ENCODE data around the gene ADGRL1. TPM values are rescaled to one million over a fixed set of nuclear protein-coding genes. Genes with fewer than 3 reads are reported as not detected.

ADGRL1 gene
- total RNA-seq, 6 experiments from 2014 or later = 0.46 to 4.6 (median 1.3) TPM

- Histone ChIP-seq H3K4me1 (peaks cover 0 to 52% (median 27%) of the 10 kb centered on the region in 4 donors), H3K36me3 (no peaks in the 10 kb centered on the region), H3K27ac (peak overlapping the region in 2 of 3 donors; percentile 36 to 84), H3K27me3 (no peaks in the 10 kb centered on the region), H3K4me3 (no peak overlapping the region), H3K9me3 (no peaks in the 10 kb centered on the region)
- WGBS (ENCODE audit: insufficient coverage, low coverage, low lambda C conversion rate, missing lambda C conversion rate) = 76% methylated on average over 3 of the region's 7 CpGs
- ATAC-seq (no peak), DNase-seq (no peak)
- TF ChIP-seq POLR2A (IDR thresholded peaks at IDR 0.05) (no peak), CTCF (IDR thresholded peaks at IDR 0.05) (no peak)
- intact Hi-C loops (cut with DNase I) = no loop called here
Measured at GRCh38 chr19:14114439-14114838, 91.5 kb downstream of the ADGRL1 start.

- ATAC-seq = peak in 1 of 4 donors; percentile 2
- H3K27ac ChIP-seq = peak overlapping the region; percentile 70 to 84 (median 78)
- H3K36me3 ChIP-seq = no peaks in the 10 kb centered on the region
- peaks cover 0 to 47% (median 23%) of the 10 kb centered on the region in 4 donors for H3K4me1 ChIP-seq
- no peaks in the 10 kb centered on the region for H3K27me3 ChIP-seq
- peak overlapping the region in 2 of 3 donors; percentile 3 to 39 for H3K4me3 ChIP-seq
- WGBS (ENCODE audit: insufficient coverage, low coverage, low lambda C conversion rate, missing lambda C conversion rate) = 56% methylated on average over 3 of the region's 18 CpGs
- H3K9me3 ChIP-seq = no peaks in the 10 kb centered on the region
- intact Hi-C loops (cut with DNase I) = no loop called here
- TF ChIP-seq CTCF (IDR thresholded peaks at IDR 0.05) (peak; percentile 34 to 56 (median 40)), POLR2A (IDR thresholded peaks at IDR 0.05) (no peak)
- peak; percentile 81 to 86 (median 83) for DNase-seq
Measured at GRCh38 chr19:14113762-14114414, 92.1 kb downstream of the ADGRL1 start.

- TF ChIP-seq CTCF (IDR thresholded peaks at IDR 0.05) (no peak), POLR2A (IDR thresholded peaks at IDR 0.05) (no peak)
- DNase-seq = peak; percentile 61 to 74 (median 69)
- Histone ChIP-seq H3K4me1 (peaks cover 0 to 40% (median 21%) of the 10 kb centered on the region in 4 donors), H3K27me3 (no peaks in the 10 kb centered on the region), H3K9me3 (no peaks in the 10 kb centered on the region), H3K4me3 (peak overlapping the region in 2 of 3 donors; percentile 1 to 39), H3K36me3 (no peaks in the 10 kb centered on the region), H3K27ac (peak overlapping the region; percentile 70 to 84 (median 78))
- WGBS (ENCODE audit: insufficient coverage, low coverage, low lambda C conversion rate, missing lambda C conversion rate) = 26% methylated on average over 10 of the region's 12 CpGs
- intact Hi-C loops (cut with DNase I) = no loop called here
- peak; percentile 27 to 52 (median 36) for ATAC-seq
Measured at GRCh38 chr19:14112809-14113385, 93.1 kb downstream of the ADGRL1 start.

DNA sequence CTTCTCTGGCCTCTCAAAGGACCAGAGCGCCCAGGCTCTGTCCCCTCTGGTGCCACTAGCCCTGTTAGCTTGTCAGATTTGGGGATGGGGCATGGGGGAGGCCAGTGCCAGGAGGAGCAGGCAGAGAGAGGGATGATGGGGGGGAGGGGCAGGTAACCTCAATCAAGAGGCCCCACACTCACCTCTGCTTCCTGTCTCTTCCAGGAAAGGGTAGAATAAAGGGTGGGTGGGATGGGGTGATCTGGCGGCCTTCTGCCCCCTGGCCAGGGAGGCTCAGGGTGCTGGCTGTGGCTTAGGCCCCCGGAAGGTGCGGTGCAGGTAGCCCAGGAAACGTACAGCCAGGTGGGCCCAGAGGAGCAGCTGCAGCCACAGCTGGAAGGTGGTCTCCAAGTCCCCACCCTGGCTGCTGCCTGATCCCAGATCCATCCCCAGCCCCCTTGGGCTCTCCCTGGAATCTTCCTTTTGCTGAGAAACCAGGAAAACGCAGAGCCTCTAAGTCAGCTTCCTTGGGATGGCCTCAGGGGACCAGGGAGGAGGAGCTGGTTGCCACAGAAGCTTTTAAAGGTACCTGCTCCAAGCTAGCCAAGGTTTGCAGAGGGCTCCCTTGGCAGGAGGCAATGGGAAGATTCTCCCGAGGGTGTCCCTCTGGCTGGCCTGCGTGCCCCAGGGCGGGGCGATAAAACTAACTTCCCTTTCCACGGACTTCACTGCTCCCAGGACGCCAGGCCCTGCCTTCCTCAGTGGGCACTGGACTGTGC, 93.7 kb downstream of the ADGRL1 start:
- 32% methylated on average over 4 of the region's 12 CpGs for WGBS (ENCODE audit: insufficient coverage, low coverage, low lambda C conversion rate, missing lambda C conversion rate)
- ATAC-seq = peak; percentile 6 to 47 (median 17)
- intact Hi-C loops (cut with DNase I) = no loop called here

More for the DNA sequence above, 93.7 kb downstream of the ADGRL1 start:
- Histone ChIP-seq H3K4me1 (peaks cover 0 to 40% (median 21%) of the 10 kb centered on the region in 4 donors), H3K9me3 (no peaks in the 10 kb centered on the region), H3K4me3 (peak overlapping the region in 1 of 3 donors; percentile 39), H3K27me3 (no peaks in the 10 kb centered on the region), H3K27ac (peak overlapping the region; percentile 70 to 84 (median 78)), H3K36me3 (no peaks in the 10 kb centered on the region)
- TF ChIP-seq POLR2A (IDR thresholded peaks at IDR 0.05) = no peak
- DNase-seq = no peak

All from right lobe of liver (tissue), 6 donors.